Heart left ventricle (tissue), 16 donors: ENCODE results near the gene RPS10. TPM values are rescaled to one million over a fixed set of nuclear protein-coding genes. Genes with fewer than 3 reads are reported as not detected.

Experiments
- ATAC-seq, 4 donors: fragments of 200-7000 bp; cut with Tn5 transposase; one replicate each; pipeline ENCODE4 v1.9.1; 2020 to 2022; ENCODE audit warnings: moderate library complexity in 4 of 4, mild to moderate bottlenecking in 3 of 4, moderate number of reproducible peaks in 1 of 4
- DNase-seq, 5 donors: peaks; one replicate each; pipeline ENCODE4 v3.0.0-alpha.2; 2020
- H3K27ac ChIP-seq, 12 donors: fragments of 200-600 bp; sonication (generic) in 4 of 12; one replicate each; pipeline versions ENCODE4 v1.5.0 to v1.8.0; 2016 to 2022; ENCODE audit warnings: mild to moderate bottlenecking in 2 of 12
- H3K27me3 ChIP-seq, 9 donors: fragments of 200-600 bp; sonication (generic) in 2 of 9; one replicate each; pipeline versions ENCODE4 v1.5.1 to v1.8.0; 2016 to 2022; ENCODE audit warnings: mild to moderate bottlenecking in 3 of 9
- H3K36me3 ChIP-seq, 9 donors: fragments of 200-600 bp; sonication (generic) in 2 of 9; one replicate each; pipeline versions ENCODE4 v1.5.0 to v1.8.0; 2018 to 2022; ENCODE audit warnings: mild to moderate bottlenecking in 2 of 9
- H3K4me1 ChIP-seq, 12 donors: fragments of 200-600 bp; sonication (generic) in 4 of 12; one replicate each; pipeline versions ENCODE4 v1.5.0 to v1.8.0; 2016 to 2022; ENCODE audit warnings: mild to moderate bottlenecking in 3 of 12
- H3K4me3 ChIP-seq, 12 donors: fragments of 200-600 bp; sonication (generic) in 4 of 12; one replicate each; pipeline versions ENCODE4 v1.5.0 to v1.8.0; 2017 to 2022; ENCODE audit warnings: mild to moderate bottlenecking in 9 of 12, moderate library complexity in 4 of 12
- H3K9me3 ChIP-seq, 12 donors: fragments of 200-600 bp; sonication (generic) in 4 of 12; one replicate each; pipeline versions ENCODE4 v1.5.0 to v1.8.0; 2016 to 2022; ENCODE audit warnings: mild to moderate bottlenecking in 1 of 12
- POLR2A ChIP-seq, 2 donors: fragments of 450-650 bp; IDR thresholded peaks; one replicate each; pipeline ENCODE4 v1.6.1; 2017; ENCODE audit warnings: antibody characterized with exemption in 2 of 2, mild to moderate bottlenecking in 2 of 2, moderate library complexity in 2 of 2
- WGBS, 4 donors: extraction: QIAGEN DNeasy Blood & Tissue Kit in 2 of 4; methylation state at CpG; one replicate each; pipeline versions ENCODE4 v1.1.5 to v1.1.7; 2013 to 2018; 5-methylcytosine and 5-hydroxymethylcytosine counted together
- intact Hi-C, 10 donors: fragments of 100-400 bp; cut with DNase I; formaldehyde crosslinking; loops; one replicate each; pipeline versions ENCODE4 v1.11.1 to v1.14.2; 2022
- polyA plus RNA-seq, 2 donors: library from polyadenylated mRNA; stranded (reverse); fragments of 200-250 nt; gene quantifications; one replicate each; pipeline ENCODE4 v1.2.3, GENCODE V29; 2013
- total RNA-seq, 9 donors: library from RNA; depleted of rRNA in 2 of 9; stranded (reverse); fragments of >200 nt in 2 of 9; fragmentation: NEBNext Ultra II Directional in 3 of 9; extraction: Animal tissue kit (Norgen Biotek cat#: 25700) in 3 of 9; gene quantifications; one replicate each; pipeline versions ENCODE4 v1.1.0 to v1.2.4, GENCODE V29; 2016 to 2023
- TF ChIP-seq, protein P1 (sequence below), 12 donors: fragments of 200-600 bp; sonication (generic) in 4 of 12; IDR thresholded peaks; one replicate each; pipeline versions ENCODE4 v1.5.0 to v1.8.0; 2018 to 2022; ENCODE audit warnings: antibody characterized with exemption in 12 of 12, mild to moderate bottlenecking in 5 of 12
- donor health status: ischemic (EF 13 %, LVEDD 7.1; RV severe dilation, severe dysfunction).
- donor health status: healthy with polysubstance abuse.
- donor health status: DM: no; HTN: yes; CAD: no.
- donor health status: DM: no; HTN: no; CAD: no.
- donor health status: ischemic (EF 25% LVEDD 6.9; RV normal size, moderate dysfunction).
- donor health status: ischemic (EF 25% LVEDD 5.7; RV mildly dilated, moderate dysfunction).
- donor health status: healthy.
- donor health status: DM: yes; HTN: yes; CAD: no.
- donor health status: ischemic (EF 35%, LVEDD 5.7; RV mildly dilated, moderate dysfunction).
- donor health status: nonischemic (EF 11% LVEDD 7.7; RV severe dilation, severe dysfunction).
- donor health status: DM: yes; HTN: yes; CAD: no.
- donor health status: PGD.
- donor health status: ischemic (EF 29% LVEDD 5.4; RV normal size, mild dysfunction).
- donor health status: nonischemic (EF 23%, LVEDD 6.1; RV moderate dilation, normal function).

The RPS10 gene
- total and polyA plus RNA-seq, 11 donors, result 504 to 2,277 (median 805) TPM

- WGBS, 4 donors, result 80 to 83% (median 80%) methylated on average over 19 of the region's 19 CpGs
- no peak for TF ChIP-seq POLR2A (IDR thresholded peaks at IDR 0.05)
- TF ChIP-seq, protein P1, sequence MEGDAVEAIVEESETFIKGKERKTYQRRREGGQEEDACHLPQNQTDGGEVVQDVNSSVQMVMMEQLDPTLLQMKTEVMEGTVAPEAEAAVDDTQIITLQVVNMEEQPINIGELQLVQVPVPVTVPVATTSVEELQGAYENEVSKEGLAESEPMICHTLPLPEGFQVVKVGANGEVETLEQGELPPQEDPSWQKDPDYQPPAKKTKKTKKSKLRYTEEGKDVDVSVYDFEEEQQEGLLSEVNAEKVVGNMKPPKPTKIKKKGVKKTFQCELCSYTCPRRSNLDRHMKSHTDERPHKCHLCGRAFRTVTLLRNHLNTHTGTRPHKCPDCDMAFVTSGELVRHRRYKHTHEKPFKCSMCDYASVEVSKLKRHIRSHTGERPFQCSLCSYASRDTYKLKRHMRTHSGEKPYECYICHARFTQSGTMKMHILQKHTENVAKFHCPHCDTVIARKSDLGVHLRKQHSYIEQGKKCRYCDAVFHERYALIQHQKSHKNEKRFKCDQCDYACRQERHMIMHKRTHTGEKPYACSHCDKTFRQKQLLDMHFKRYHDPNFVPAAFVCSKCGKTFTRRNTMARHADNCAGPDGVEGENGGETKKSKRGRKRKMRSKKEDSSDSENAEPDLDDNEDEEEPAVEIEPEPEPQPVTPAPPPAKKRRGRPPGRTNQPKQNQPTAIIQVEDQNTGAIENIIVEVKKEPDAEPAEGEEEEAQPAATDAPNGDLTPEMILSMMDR (IDR thresholded peaks at IDR 0.05), result no peak
These were observed 1.4 kb downstream of the RPS10 start for GRCh38 chr6:34424200-34425131.

GRCh38 chr6:34423254-34423653 lies 2.6 kb downstream of the RPS10 start:
- 92 to 98% (median 97%) methylated on average over 5 of the region's 5 CpGs for WGBS, 4 donors
- no peak for TF ChIP-seq POLR2A (IDR thresholded peaks at IDR 0.05)
- TF ChIP-seq, protein P1 (IDR thresholded peaks at IDR 0.05), result no peak
- Histone ChIP-seq H3K27me3 (no peaks in the 10 kb centered on the region), H3K4me3 (no peak overlapping the region), H3K4me1 (peaks cover 0 to 30% (median 11%) of the 10 kb centered on the region in 12 donors), H3K9me3 (no peaks in the 10 kb centered on the region), H3K36me3 (peaks cover 0 to 69% (median 64%) of the 10 kb centered on the region in 9 donors), H3K27ac (no peak overlapping the region)
- no peak for ATAC-seq
- intact Hi-C loops, result no loop called here
- no peak for DNase-seq

More at GRCh38 chr6:34424200-34425131, 1.4 kb downstream of the RPS10 start:
- H3K9me3 ChIP-seq, result no peaks in the 10 kb centered on the region
- ATAC-seq (no peak), DNase-seq (no peak)
- no peaks in the 10 kb centered on the region for H3K27me3 ChIP-seq
- H3K27ac ChIP-seq, result peak overlapping the region in 7 of 12 donors; percentile 63 to 88 (median 86)
- peaks cover 0 to 30% (median 11%) of the 10 kb centered on the region in 12 donors for H3K4me1 ChIP-seq
- peaks cover 0 to 57% (median 53%) of the 10 kb centered on the region in 9 donors for H3K36me3 ChIP-seq
- intact Hi-C loops, result no loop called here
- H3K4me3 ChIP-seq, result peak overlapping the region; percentile 61 to 93 (median 86)

DNA sequence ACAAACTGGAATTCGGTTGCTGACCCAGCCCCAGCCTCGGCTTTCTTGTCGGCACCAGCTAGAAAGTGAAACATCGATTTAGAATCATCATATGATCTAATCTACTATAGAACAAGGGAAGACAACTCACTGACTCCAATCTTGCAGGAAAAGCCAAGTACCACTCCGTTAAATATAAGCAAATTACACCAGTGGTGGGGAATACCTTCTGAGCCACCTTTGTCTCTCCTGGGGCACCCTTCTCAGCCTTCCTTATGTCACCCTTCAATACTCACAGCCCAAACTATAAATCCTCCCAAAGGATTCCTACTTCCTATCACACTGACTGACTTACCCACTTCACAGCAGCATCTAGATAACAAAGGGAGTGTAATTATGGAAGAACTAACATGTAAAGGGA lies 7.5 kb downstream of the RPS10 start:
- WGBS, 4 donors, result 85 to 90% (median 86%) methylated on average over 5 of the region's 5 CpGs
- no peak overlapping the region for H3K4me3 ChIP-seq
- H3K4me1 ChIP-seq, result peaks cover 0 to 17% (median 8%) of the 10 kb centered on the region in 12 donors
- no peak overlapping the region for H3K27ac ChIP-seq
- TF ChIP-seq POLR2A (IDR thresholded peaks at IDR 0.05), result no peak
- TF ChIP-seq, protein P1 (IDR thresholded peaks at IDR 0.05), result no peak
- H3K36me3 ChIP-seq, result peaks cover 0 to 76% (median 76%) of the 10 kb centered on the region in 9 donors
- H3K9me3 ChIP-seq, result no peaks in the 10 kb centered on the region
- no peaks in the 10 kb centered on the region for H3K27me3 ChIP-seq
- intact Hi-C loops, result loop anchor here in 3 of 10 donors (5.0 to 10.0 kb wide), 3 partner anchors 171 to 254 kb away; partner anchors contain the start of gene SMIM29 (in 1 of the 3)
- DNase-seq (no peak), ATAC-seq (no peak)

DNA sequence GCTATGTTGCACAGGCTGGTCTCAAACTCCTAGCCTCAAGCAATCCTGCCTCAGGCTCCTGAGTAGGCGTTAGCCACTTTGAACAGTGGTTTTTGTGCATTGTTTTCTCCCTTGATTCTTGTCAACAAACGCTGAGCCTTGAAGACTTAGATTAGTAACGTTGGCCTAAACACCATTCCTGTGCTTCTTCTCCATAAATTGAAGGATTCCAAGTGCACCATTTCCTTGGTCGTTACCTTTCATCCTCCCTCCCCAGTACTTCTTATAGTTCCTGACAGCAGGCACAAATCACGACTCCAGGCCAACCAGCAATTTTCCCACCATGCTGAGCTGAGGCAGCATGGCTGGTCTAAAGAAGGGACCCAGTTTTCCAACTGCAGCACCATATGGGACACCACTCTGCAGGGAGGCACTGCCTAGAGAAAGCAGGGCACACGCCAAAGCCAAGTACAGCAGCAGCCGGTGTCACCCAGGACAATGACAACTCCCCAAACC lies 8.9 kb downstream of the RPS10 start:
- Histone ChIP-seq H3K9me3 (no peaks in the 10 kb centered on the region), H3K27me3 (no peaks in the 10 kb centered on the region), H3K27ac (no peak overlapping the region), H3K4me3 (no peak overlapping the region), H3K4me1 (peaks cover 0 to 11% (median 8%) of the 10 kb centered on the region in 12 donors), H3K36me3 (peaks cover 0 to 62% (median 61%) of the 10 kb centered on the region in 9 donors)
- ATAC-seq, result no peak
- no peak for DNase-seq
- intact Hi-C loops, result loop anchor here in 4 of 10 donors (1.0 to 10.0 kb wide), 5 partner anchors 170 to 252 kb away; partner anchors contain the start of gene SMIM29 (in 1 of the 4)
- 69 to 77% (median 71%) methylated on average over 7 of the region's 7 CpGs for WGBS, 4 donors
- TF ChIP-seq, protein P1 (IDR thresholded peaks at IDR 0.05), result no peak
- TF ChIP-seq POLR2A (IDR thresholded peaks at IDR 0.05), result no peak
